GM12875 (cell line): ENCODE results near the gene DAB1.

Source experiments
- H3K4me3 ChIP-seq: one replicate; pipeline ENCODE4 v1.5.1; 2011; ENCODE audit warnings: low read depth, low read length, control low read depth
- CTCF ChIP-seq: IDR thresholded peaks from 2 replicates; pipeline ENCODE4 v1.5.1; 2011; ENCODE audit warnings: low read depth, mild to moderate bottlenecking, control low read depth, inconsistent platforms, low read length, moderate library complexity, borderline replicate concordance; ENCODE audit not compliant: insufficient read depth

The DAB1 gene

GRCh38 chr1:56972976-56973375 is 450.9 kb downstream of the DAB1 start:
- no peak for TF ChIP-seq CTCF
- H3K4me3 ChIP-seq = no peak overlapping the region

GRCh38 chr1:56970280-56970679 is 453.6 kb downstream of the DAB1 start:
- H3K4me3 ChIP-seq = no peak overlapping the region
- TF ChIP-seq CTCF = no peak

DNA sequence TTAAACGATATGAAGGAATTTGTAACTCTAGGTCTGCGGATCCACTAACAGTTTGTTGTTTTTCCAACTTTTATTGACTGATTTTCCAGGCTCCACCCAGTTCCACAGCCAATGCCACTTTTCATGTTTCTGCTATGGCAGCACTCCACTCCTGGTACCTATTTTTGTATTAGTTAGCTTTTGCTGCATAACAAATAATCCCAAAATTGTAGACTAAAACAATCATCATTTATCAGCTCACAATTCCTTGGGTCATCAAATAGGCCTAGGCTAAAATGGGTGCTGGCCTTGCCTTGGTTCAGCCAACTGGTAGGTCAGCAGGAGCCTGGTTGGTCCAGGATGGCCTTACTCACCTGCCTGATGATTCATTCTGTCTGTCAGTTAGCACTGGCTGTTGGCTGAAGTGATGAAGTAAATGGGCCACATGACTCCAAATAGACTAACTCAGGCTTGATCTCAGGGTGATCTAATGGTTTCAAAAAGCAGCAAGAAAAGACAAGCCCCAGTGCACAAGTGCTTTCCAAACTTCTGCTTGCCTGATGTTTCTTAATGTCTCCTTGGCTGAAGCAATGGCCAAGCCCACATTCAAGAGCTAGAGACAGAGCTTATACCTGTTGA is 454.9 kb downstream of the DAB1 start:
- no peak for TF ChIP-seq CTCF
- H3K4me3 ChIP-seq = no peak overlapping the region

DNA sequence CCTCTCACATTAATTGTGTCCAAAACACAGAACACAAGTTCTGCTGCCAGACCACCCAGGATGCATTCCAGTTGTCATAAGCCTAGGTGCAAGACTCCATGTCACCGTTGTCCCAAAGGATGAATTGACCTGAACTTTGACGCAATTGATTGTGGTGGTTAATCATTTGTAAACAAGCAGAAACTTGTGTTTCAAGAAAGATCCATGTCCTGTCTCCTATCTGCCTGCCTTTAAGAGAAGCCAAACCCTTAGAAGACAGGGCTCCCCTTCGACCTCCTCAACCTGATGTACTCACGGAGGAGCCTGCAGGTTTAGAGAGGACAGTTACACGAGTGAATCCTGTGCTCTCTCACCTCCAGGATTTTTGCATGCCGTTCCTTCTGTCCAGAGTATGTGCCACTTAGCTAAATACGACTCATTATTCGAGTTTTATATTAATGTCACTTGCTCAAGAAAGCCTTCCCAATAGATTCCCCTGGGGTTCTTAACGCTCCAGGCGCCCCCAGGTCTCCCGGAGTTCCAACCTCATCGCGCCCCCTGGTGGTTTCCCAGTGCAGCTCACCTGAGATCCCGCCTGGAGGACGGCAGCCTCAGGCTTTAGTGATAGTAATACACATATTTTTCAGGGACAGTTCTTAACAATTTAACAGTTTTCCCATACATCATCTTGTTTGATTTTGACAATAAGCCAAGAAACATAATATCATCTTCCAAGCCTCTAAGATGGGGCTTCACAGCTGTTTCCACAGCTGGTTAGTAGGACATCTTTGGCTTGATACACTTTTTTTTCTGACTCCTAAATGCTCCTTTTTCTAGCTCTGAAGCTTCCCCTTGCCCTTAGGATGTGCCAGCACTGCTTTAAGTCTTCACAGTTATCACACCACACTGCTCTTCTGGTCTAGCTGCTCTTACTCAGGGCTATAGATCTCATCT is 455.7 kb downstream of the DAB1 start:
- TF ChIP-seq CTCF = peak; percentile 45; the same call in 1 of the 2 replicates
- no peak overlapping the region for H3K4me3 ChIP-seq

GRCh38 chr1:56967355-56967754 is 456.5 kb downstream of the DAB1 start:
- TF ChIP-seq CTCF = no peak

GRCh38 chr1:56966698-56966999 is 457.2 kb downstream of the DAB1 start:
- no peak overlapping the region for H3K4me3 ChIP-seq
- TF ChIP-seq CTCF = no peak

More at GRCh38 chr1:56967355-56967754, 456.5 kb downstream of the DAB1 start:
- no peak overlapping the region for H3K4me3 ChIP-seq

DNA sequence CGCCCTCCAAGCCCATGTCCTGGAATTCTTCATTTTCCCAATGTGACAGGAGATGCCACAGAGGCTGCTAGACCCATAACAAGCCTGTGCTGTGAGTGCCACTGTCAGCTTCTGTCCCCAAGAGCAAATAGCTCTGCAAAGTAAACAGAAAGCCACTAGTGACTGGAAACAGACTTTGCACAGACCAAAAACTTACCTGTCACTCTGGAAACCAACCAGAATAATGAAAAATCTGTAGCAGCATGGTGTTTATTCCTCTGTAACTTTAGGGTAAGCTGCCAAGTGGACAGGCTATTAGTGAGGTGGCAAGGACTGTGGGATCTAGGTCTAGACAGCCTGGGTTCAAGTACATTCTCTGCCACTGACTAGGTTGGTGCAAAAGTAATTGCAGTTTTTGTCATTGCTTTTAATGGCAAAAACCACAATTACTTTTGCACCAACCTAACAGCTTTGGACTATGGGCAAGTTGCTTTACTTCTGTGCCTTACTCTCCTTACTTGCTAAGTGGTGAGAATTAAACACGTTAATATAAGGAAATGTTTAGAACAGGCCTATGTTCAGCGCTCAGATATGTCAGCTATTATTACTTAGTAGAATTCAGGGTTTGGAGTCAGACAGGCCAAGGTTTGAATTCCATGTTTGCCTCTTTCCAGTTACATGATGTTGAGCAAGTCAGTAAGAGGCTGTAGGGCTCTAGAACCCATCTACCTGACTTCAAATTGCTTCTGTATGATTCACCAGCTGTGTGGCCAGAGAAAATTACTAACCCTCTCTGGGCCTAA is 457.8 kb downstream of the DAB1 start, which contains the start of gene C8B:
TSS of gene C8B (minus strand) at position 100 of the 782 bp plus-strand sequence. CDS start at position 33, 67 bp downstream.
- no peak within 1 kb of the TSS for H3K4me3 ChIP-seq
- no peak for TF ChIP-seq CTCF
